Femur (tissue), 1 donor: Measurements from ENCODE around the gene SPOCK1.
"Not testable (repeated sequence)": the region's sequence is repeated elsewhere in the genome, so short reads cannot be mapped to it uniquely, and the experiment has no call there.

Source experiments
- DNase-seq: peaks from one replicate; pipeline ENCODE4 v3.0.0-alpha.2; 2017

Gene SPOCK1

DNA sequence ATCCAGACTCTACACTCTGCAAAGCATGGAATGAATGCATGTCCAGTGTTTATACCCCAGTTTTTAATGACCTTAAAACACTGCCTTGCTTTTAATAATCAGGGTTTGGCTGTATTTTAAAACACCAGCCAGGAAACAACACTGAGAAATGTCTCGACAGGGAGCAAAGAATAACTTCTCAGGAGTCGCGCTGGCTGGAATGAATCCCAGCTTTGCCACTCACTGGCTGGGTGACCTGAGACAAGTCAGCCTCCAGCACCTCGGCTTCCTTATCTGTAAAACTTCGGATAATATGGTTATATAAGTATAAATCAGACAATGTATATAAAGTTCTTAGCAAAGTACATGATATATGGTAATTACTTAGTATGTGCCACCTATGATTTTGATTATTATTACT, 505.0 kb downstream of the SPOCK1 start:
- DNase-seq = no peak

GRCh38 chr5:136992796-136993489, 506.2 kb downstream of the SPOCK1 start:
- DNase-seq = no peak

DNA sequence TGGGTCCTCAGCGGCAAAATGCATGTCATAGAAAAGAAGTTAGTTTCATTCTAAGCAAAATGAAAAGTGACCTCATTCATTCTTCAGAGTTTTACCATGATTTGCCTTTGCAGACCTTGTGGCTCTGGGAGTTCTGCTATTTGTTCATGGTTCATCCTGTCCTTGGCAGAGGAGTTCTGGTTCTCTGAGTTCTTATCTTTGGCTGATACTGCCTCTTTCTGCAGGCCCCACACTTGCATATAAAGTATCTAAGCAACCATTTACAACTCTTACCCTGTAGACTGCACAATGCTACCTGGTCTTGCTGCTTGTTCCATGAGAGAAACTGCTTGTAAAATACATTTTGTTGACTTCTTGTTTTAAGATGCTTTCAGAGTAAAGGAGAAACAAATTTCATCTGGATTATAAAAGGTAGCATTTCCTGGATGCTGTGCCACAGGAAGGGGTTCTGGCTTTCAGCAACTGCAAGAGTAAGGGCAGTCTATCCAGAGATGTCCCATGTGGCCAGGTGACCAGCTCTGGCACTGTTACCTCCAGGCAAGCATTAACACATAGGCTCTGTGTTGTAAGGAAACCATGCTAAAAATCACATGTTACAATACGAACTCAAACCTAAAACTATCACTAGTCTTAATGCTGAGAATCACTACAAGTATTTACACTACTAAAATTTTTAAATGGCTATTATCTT, 513.2 kb downstream of the SPOCK1 start:
- DNase-seq = no peak

DNA sequence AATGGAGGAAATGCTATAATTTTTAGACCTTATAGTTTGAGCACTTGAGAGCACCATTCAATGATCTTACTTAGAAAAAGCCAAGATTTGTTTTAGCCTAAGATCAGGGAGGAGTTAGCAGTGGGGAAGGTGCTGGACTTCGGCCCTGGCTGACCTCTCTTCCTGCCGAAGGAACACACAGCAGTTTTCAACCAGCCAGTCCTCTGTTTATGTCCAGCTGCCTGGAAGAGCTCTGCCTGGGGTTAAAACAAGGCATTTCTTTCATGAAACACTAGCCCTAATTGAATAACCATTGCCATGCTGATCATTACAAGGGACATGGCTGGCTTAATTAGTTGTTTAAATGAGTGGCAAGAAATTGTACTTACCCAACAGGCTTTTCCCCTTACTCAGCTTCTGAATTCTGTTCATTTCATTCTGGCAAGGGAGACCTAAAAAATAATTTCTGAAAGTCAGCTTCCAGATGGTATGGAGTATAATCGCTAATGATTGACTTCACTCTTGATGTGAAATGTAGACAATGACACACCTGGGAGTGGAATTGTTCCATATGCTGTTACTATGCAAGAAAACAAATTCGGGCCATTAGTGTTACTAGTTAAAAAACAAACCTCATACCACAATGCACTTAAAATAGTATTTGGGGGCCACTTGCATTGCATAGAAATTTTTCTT, 514.2 kb downstream of the SPOCK1 start:
- no peak for DNase-seq

DNA sequence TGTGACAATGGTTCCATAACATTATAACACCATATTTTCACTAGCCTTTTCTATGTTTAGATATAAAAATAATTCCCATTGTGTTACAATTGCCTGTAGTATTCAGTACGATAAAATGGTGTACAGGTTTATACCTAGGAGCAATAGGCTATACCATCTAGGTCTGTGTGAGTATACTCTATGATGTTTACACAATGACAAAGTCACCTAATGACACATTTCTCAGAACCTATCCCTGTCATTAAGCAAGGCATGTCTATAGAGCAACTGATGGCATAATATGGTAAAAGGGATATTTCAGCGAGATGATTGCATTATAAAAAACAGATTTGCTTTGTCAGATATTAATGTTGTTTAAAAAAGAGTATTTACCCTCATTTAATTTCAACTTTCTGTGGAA, 517.2 kb downstream of the SPOCK1 start:
- DNase-seq = no peak

DNA sequence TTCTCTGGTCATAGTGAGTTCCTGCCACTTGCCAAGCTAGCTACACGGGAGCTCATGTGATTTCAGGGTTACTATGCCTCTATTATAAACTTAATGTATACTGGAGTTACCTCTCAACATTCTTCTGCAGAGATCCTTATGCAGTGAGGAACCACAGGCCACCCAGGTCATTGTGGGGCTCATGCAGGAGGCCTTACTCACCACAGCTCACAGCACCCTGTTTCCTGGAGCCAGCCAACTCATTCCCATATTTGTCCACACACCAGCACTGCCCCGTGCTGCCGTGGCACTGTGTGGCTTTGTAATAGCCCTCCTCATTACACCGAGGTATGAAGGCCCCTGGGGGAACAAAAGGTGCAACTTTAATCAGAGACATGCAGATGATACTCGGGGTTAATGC, 520.0 kb downstream of the SPOCK1 start:
- DNase-seq = no peak

GRCh38 chr5:136963504-136963903, 535.6 kb downstream of the SPOCK1 start:
- DNase-seq = no peak

GRCh38 chr5:136957428-136957827, 541.7 kb downstream of the SPOCK1 start:
- DNase-seq = no peak

- not testable (repeated sequence) for DNase-seq
These were observed 545.0 kb downstream of the SPOCK1 start for GRCh38 chr5:136954142-136954541.

DNA sequence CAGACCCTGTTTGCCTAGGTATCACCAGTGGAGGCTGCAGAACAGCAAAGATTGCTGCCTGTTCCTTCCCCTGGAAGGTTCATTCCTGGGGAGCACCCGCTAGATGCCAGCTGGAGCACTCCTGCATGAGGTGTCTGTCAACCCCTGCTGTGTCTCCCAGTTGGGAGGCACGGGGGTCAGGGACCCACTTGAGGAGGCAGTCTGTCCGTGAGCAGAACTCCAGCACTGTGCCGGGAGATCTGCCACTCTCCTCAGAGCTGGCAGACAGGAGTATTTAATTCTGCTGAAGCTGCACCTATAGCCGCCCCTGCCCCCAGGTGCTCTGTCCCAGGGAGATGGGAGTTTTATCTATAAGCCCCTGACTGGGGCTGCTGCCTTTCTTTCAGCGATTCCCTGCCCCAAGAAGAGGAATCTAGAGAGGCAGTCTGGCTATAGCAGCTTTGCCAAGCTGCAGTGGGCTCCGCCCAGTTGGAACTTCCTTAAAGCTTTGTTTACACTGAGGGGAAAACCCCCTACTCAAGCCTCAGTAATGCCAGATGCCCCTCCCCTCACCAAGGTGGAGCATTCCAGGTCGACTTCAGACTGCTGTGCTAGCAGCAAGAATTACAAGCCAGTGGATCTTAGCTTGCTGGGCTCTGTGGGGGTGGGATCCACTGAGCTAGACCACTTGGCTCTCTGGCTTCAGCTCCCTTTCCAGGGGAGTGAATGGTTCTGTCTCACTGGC, 545.6 kb downstream of the SPOCK1 start:
- DNase-seq = not testable (repeated sequence)

DNA sequence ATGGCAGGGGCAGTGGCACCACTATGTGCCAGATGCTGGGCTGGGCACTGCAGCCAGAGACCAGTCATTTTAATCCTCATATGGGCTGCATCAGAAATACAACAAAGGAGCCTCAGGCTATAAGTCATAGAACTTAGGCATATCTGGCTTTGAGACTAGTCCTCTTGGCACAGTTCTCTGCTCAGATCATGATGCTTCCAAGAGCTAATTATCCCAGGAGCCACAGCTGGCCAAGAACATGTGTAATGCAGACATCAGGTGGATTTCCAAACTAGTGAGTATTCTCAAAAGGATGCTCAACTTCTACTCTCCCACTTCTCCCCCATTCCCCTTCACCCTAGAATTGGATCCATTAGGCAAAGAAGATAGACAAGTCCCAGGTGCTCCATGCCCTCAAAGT, 571.6 kb downstream of the SPOCK1 start:
- no peak for DNase-seq

DNA sequence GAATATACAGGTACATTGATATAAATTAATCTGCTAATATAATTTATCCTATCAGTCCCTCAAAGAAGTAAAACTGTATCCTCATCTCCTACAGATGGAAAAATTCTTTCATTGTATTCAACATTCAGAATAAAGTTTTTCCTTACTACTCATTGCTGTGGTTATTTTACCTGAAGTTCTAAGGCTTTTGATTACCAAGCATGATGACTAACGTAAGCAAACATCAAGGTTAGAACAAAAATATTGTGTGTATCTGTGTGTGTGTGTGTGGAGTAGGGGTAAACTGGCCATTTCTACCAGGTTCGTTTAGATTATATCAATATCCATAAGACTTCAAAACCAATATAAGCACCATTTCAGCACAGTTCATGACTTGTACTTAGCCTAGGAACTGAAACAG, 573.1 kb downstream of the SPOCK1 start:
- no peak for DNase-seq
